Endometrial microvascular endothelial cells (primary cell): Measurements from ENCODE around the gene C14orf132. TPM values are rescaled to one million over a fixed set of nuclear protein-coding genes. Genes with fewer than 3 reads are reported as not detected.

Source experiments
- in situ Hi-C: cut with HindIII; loops from 2 replicates; pipeline ENCODE4 v1.10.0; 2017; ENCODE audit warnings: low sequenced_read_pairs, low pct_unique_long_range_greater_than_20kb; ENCODE audit errors: inconsistent ontology term
- total RNA-seq: library from RNA; depleted of rRNA; stranded (reverse); fragments of >200 nt; gene quantifications from one replicate; pipeline ENCODE4 v1.2.3, GENCODE V29; 2015; ENCODE audit errors: inconsistent ontology term

Gene C14orf132
- total RNA-seq, 1 donor from 2014 or later, result 1.9 TPM

GRCh38 chr14:96126783-96127271 lies 87.7 kb downstream of the C14orf132 start:
- in situ Hi-C loops, result no loop called here

DNA sequence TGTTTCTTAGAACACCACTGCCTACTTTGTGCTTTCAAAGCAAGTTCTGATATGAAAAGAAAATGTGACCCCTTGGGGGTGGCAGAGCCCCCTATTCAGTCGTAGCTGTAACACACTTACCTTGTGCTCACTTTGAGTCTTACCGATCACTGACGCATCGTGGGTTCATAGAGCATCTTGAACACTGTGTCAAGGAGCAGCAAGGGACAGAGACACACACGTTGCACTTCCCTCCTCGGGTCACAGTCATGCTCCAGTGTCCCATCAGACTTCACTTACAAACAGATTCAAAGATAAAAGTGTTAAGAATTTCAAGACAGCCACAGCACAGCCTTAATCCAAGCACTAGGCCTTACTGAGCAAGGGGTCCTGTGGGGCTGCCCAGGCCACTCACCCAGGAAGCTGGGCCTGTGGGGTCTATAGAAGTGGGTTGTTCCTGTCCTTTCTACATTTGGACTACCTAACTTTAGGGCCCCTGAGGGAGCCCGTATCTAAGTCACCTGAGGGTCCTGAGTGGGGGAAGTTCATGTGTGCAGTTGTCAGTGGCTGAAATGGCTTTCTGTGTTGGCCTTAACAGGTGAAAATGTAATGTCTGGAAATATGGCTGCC lies 90.1 kb downstream of the C14orf132 start:
- in situ Hi-C loops, result no loop called here

- in situ Hi-C loops, result no loop called here
Observed at GRCh38 chr14:96130391-96130790, 91.2 kb downstream of the C14orf132 start.

DNA sequence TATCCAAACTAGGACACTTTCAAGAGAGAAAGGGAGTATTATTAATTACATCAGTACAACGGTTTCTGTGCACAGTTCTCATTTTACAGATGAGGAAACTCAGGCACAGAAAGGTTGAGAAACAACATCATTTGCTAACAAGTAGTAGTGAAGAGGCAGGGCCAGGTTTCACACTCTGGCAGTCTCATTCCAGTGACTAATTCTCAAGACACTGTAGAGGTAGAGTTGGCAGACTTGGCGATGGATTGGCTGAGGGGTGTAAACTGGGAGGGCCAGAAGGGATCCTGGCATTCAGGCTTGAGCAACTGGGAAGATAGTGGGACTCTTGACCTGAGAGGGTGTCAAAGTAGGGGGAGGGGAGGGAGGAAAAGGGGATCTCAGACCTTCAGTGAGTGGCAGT lies 91.7 kb downstream of the C14orf132 start:
- in situ Hi-C loops, result no loop called here

DNA sequence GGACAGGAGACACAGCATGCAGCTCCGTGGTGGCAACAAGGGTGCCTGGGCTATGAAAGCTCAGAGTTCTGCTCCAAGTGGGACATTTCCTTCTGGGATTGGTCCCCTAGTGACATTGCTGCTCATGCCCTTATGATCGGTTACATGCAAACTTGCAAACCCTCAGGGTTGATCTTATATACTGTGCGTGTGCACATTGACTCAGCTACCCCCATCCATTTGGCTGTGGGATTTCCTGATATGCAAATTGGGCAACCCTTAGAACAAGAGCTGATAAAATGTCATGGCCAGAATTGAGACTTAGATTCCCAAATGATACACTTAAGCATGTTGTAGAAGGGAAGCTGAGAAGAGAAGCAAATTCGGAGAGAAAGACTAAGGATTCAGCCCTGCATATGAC lies 92.7 kb downstream of the C14orf132 start:
- in situ Hi-C loops, result no loop called here

DNA sequence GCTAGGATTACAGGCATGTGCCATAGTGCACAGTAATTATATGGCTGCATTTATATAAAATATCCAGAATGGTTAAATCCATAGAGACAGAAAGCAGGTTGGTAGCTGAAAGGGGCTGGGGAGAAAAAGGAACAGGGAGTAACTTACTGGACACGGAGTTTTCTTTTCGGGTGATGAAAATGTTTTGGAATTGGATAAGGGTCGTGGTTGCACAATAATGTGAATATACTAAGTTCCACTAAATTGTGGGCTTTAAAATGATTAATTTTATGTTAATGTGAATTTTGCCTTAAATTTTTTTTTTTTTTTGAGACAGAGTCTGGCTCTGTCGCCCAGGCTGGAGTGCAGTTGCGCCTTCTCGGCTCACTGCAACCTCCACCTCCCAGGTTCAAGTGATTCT lies 95.3 kb downstream of the C14orf132 start:
- in situ Hi-C loops, result no loop called here

DNA sequence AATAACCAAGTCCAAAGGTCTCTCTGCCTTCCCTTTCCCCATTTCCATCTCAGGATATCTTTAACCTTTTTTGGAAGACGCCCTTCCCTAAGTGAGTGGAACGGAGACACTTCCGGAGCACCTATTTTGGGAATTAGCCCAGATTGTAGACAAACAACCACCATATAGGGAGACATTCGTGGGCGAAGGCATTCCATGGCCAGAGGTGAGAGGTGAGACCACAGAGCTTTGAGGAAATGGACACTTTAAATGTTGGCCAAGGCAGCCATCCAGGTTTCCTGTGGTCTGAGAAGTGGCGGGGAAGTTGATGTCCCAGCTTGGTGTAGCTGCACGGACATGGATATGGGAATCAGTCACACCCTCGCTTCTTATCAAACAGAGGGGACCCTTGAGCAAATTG lies 96.1 kb downstream of the C14orf132 start:
- in situ Hi-C loops, result no loop called here

DNA sequence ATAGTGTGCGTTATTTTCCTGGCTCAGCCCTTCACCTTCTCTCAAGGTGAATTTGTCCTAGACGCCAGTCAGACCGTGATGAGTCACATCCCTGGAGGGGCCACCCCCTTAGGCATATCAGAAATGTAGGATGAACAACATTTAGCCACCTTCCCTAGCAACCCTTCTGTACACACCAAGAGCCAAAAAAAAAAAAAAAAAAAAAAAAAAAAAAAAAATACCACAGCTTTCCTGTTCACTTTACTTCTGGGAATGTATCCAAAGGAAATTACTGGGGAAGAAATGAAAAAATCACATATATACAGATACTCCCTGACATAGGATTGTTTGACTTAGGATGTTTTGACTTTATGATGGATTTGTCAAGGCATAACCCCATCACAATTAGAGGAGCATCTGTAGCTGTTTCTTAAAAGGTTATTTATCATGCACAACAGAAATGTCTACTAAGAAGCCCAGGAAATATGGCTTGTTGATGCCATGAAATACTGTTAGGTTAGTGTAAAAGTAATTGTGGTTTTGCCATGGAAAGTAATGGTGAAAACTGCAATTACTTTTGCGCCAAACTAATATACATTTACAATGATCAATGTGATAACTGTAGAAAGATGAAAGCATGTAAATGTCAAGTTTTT lies 97.3 kb downstream of the C14orf132 start:
- in situ Hi-C loops, result no loop called here

DNA sequence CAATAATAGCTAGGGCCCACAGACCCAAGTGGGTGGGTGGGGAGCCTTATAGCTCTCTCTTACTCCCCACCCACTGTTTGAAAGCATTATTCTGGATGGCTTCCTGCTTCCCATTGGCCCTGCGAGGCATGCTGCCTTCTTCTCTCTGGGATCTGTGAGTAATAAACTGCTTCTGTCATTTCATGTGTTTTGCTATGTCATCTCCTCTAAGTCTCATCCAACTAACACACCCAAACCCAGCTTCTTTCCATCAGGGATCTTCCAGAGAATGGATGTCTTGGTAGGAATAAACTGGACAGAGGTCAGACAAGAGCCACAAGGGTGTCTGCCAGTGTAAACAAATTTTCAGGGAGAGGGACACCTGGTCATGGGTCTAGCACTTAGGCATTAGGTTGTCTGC lies 99.1 kb downstream of the C14orf132 start:
- in situ Hi-C loops, result no loop called here

DNA sequence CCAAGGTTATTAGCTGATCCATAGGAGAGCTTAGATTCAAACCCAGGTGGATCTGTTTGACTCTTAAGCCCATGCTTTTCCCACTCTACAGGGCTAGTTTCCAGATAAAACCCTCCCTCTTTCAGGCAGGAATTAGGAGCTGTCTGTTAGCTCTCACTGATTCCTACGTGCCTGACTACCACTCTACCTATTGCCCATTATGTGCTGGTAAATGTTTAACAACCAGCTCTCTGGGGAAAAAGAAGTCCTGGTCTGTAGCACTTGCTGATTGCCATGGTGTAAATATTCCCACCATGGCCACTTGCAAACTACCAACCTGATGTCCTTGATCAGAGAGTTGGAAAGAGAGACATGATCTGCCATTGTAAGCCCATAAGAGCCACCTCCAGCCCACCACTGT lies 100.0 kb downstream of the C14orf132 start:
- in situ Hi-C loops, result no loop called here

DNA sequence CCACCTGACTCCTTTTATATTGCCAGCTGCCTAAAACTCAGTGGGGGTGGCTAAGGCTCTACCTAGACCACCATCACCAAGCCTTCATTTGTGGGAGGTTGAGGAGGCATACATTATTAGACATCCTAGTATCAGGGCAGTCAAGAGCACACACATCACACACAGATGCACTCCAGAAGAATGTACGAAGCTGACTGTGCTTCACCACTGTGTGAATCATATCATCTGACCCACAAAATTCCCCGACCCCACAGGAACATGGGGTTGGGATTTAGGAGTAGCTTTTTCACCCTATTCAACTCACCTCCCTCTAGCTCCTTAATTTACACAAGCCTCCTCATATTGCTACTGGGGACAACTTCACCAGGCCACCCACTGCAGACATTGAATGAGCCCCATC lies 100.7 kb downstream of the C14orf132 start:
- in situ Hi-C loops, result no loop called here

DNA sequence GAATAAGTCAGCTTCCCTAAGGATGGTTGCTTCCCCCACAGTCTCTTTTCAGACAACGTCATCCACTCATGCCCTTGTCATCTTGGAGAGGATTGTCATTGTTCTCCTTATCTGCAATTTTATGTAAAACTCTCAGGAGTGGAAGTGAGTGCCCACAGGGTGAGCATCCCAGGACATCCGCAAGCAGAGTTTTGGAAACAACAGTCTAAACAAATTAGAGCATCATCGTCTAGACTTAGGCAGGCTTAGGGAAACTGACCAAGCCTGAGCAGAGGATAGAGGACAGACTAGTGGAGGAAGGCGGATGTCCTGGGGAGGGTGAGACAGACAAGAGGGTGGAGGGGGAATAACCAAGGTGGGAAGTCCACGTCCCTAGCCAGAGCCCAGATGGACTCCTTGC lies 101.8 kb downstream of the C14orf132 start:
- in situ Hi-C loops, result no loop called here

Other genes with a start within 250 kb of the C14orf132 start
- gene TUNAR, start 162.5 kb upstream of the C14orf132 start, total RNA-seq, result not detected
- gene BDKRB2, start 165.5 kb downstream of the C14orf132 start, total RNA-seq, result 0.56 TPM
- not detected for gene BDKRB1, start 216.8 kb downstream of the C14orf132 start, total RNA-seq